H9 (cell line): ENCODE data around the gene PLAU. TPM values are rescaled to one million over a fixed set of nuclear protein-coding genes. Genes with fewer than 3 reads are reported as not detected.

Experiments used
- DNase-seq: peaks from one replicate; pipeline ENCODE4 v3.0.0-alpha.2; 2017
- H2AFZ ChIP-seq: one replicate; pipeline ENCODE4 v1.6.1; 2013; ENCODE audit warnings: mild to moderate bottlenecking, low read length, control low read depth, moderate library complexity
- H2AK5ac ChIP-seq: 2 replicates; pipeline ENCODE4 v1.6.1; 2013; ENCODE audit warnings: low read length, control low read depth, mixed read lengths; ENCODE audit not compliant: insufficient read length
- H2BK120ac ChIP-seq: one replicate; pipeline ENCODE4 v1.6.1; 2013; ENCODE audit warnings: low read depth, mild to moderate bottlenecking, low read length, control low read depth, inconsistent platforms; ENCODE audit not compliant: poor library complexity, severe bottlenecking
- H2BK12ac ChIP-seq: 2 replicates; pipeline ENCODE4 v1.6.1; 2013; ENCODE audit warnings: low read length, control low read depth, mixed read lengths, low read depth; ENCODE audit not compliant: insufficient read length
- H2BK15ac ChIP-seq: 2 replicates; pipeline ENCODE4 v1.6.1; 2013; ENCODE audit warnings: low read depth, low read length, control low read depth
- H2BK20ac ChIP-seq: one replicate; pipeline ENCODE4 v1.6.1; 2013; ENCODE audit warnings: low read depth, mild to moderate bottlenecking, low read length, control low read depth, inconsistent platforms; ENCODE audit not compliant: poor library complexity, severe bottlenecking
- H2BK5ac ChIP-seq: 2 replicates; pipeline ENCODE4 v1.6.1; 2013; ENCODE audit warnings: low read length, control low read depth, mixed read lengths; ENCODE audit not compliant: insufficient read length
- H3K14ac ChIP-seq: 2 replicates; pipeline ENCODE4 v1.6.1; 2013; ENCODE audit warnings: low read length, control low read depth; ENCODE audit not compliant: insufficient read depth
- H3K18ac ChIP-seq: 2 replicates; pipeline ENCODE4 v1.6.1; 2013; ENCODE audit warnings: low read depth, mild to moderate bottlenecking, mixed read lengths, low read length, control low read depth; ENCODE audit not compliant: insufficient read length
- H3K23ac ChIP-seq: 2 replicates; pipeline ENCODE4 v1.6.1; 2013; ENCODE audit warnings: low read length, control low read depth, mixed read lengths, low read depth; ENCODE audit not compliant: insufficient read length
- H3K23me2 ChIP-seq: 2 replicates; pipeline ENCODE4 v1.6.1; 2013; ENCODE audit warnings: low read depth, mild to moderate bottlenecking, mixed read lengths, low read length, control low read depth; ENCODE audit not compliant: insufficient read length, poor library complexity, severe bottlenecking
- H3K27ac ChIP-seq: 2 replicates; pipeline ENCODE4 v1.5.1; 2013; ENCODE audit warnings: low read length, control low read depth, mixed read lengths, low read depth; ENCODE audit not compliant: insufficient read length
- H3K27me3 ChIP-seq: 2 replicates; pipeline ENCODE4 v1.6.1; 2013; ENCODE audit warnings: low read length, control low read depth, inconsistent platforms; ENCODE audit not compliant: insufficient read depth
- H3K4ac ChIP-seq: 2 replicates; pipeline ENCODE4 v1.6.1; 2013; ENCODE audit warnings: low read depth, mild to moderate bottlenecking, control low read depth, inconsistent platforms, low read length, moderate library complexity
- H3K4me1 ChIP-seq: 2 replicates; pipeline ENCODE4 v1.6.1; 2013; ENCODE audit warnings: low read length, control low read depth, inconsistent platforms; ENCODE audit not compliant: insufficient read depth
- H3K4me2 ChIP-seq: 2 replicates; pipeline ENCODE4 v1.6.1; 2013; ENCODE audit warnings: low read length, control low read depth, mixed read lengths; ENCODE audit not compliant: insufficient read length, insufficient read depth
- H3K56ac ChIP-seq: 2 replicates; pipeline ENCODE4 v1.6.1; 2013; ENCODE audit warnings: low read depth, mild to moderate bottlenecking, mixed read lengths, low read length, control low read depth; ENCODE audit not compliant: insufficient read length
- H3K79me1 ChIP-seq: 2 replicates; pipeline ENCODE4 v1.6.1; 2013; ENCODE audit warnings: low read depth, mild to moderate bottlenecking, moderate library complexity, low read length, control low read depth, inconsistent platforms; ENCODE audit not compliant: insufficient read depth, poor library complexity, severe bottlenecking
- H3K79me2 ChIP-seq: 2 replicates; pipeline ENCODE4 v1.6.1; 2013; ENCODE audit warnings: low read length, control low read depth, inconsistent platforms; ENCODE audit not compliant: insufficient read depth
- H3K9ac ChIP-seq: 2 replicates; pipeline ENCODE4 v1.6.1; 2013; ENCODE audit warnings: low read length, control low read depth, mixed read lengths; ENCODE audit not compliant: insufficient read length; ENCODE audit errors: extremely low read depth
- H3K9me3 ChIP-seq: one replicate; pipeline ENCODE4 v1.6.1; 2013; ENCODE audit warnings: low read depth, low read length, inconsistent platforms; ENCODE audit not compliant: control insufficient read depth
- H3T11ph ChIP-seq: one replicate; pipeline ENCODE4 v1.6.1; 2013; ENCODE audit warnings: mild to moderate bottlenecking, low read length, control low read depth, inconsistent platforms
- H4K20me1 ChIP-seq: one replicate; pipeline ENCODE4 v1.6.1; 2013; ENCODE audit not compliant: control insufficient read depth, insufficient read length, insufficient read depth
- H4K5ac ChIP-seq: 2 replicates; pipeline ENCODE4 v1.6.1; 2013; ENCODE audit warnings: low read depth, mild to moderate bottlenecking, mixed read lengths, low read length, control low read depth; ENCODE audit not compliant: insufficient read length
- H4K8ac ChIP-seq: replicated peaks from 2 replicates; pipeline ENCODE4 v1.6.1; 2013; ENCODE audit warnings: low read length, control low read depth, mixed read lengths, low read depth; ENCODE audit not compliant: insufficient read length
- H4K91ac ChIP-seq: 2 replicates; pipeline ENCODE4 v1.6.1; 2013; ENCODE audit warnings: low read depth, mild to moderate bottlenecking, moderate library complexity, mixed read lengths, low read length, control low read depth; ENCODE audit not compliant: insufficient read length
- H3K27ac Mint-ChIP-seq, 3 experiments: 2 replicates in 2 of 3; 3 replicates in 1 of 3; pipeline ENCODE4 v1.8.0; 2020 to 2021; ENCODE audit warnings: mixed read lengths in 3 of 3, mild to moderate bottlenecking in 1 of 3, moderate library complexity in 1 of 3
- H3K27me3 Mint-ChIP-seq: 2 replicates; pipeline ENCODE4 v1.8.0; 2021; ENCODE audit warnings: low read depth, mild to moderate bottlenecking, moderate library complexity, mixed read lengths
- H3K36me3 Mint-ChIP-seq, 3 experiments: 2 replicates in 2 of 3; 3 replicates in 1 of 3; pipeline ENCODE4 v1.8.0; 2020 to 2021; ENCODE audit warnings: low read depth in 3 of 3, mixed read lengths in 3 of 3; ENCODE audit not compliant: insufficient read depth in 1 of 3
- H3K4me1 Mint-ChIP-seq, 2 experiments: 2 replicates each; pipeline ENCODE4 v1.8.0; 2020; ENCODE audit warnings: mixed read lengths in 2 of 2
- H3K4me3 Mint-ChIP-seq, 2 experiments: 2 replicates in 1 of 2; 3 replicates in 1 of 2; pipeline ENCODE4 v1.8.0; 2020 to 2021; ENCODE audit warnings: mild to moderate bottlenecking in 2 of 2, mixed read lengths in 2 of 2, moderate library complexity in 1 of 2
- H3K9me3 Mint-ChIP-seq, 2 experiments: 2 replicates in 1 of 2; 3 replicates in 1 of 2; pipeline ENCODE4 v1.8.0; 2020; ENCODE audit warnings: mild to moderate bottlenecking in 2 of 2, mixed read lengths in 2 of 2, moderate library complexity in 1 of 2
- WGBS: extraction: QIAGEN DNeasy Blood & Tissue Kit; methylation state at CpG from one replicate; pipeline ENCODE4 v1.1.7; 2013; ENCODE audit warnings: missing lambda C conversion rate, low lambda C conversion rate, mixed read lengths; ENCODE audit not compliant: insufficient read length; ENCODE audit errors: extremely low coverage; 5-methylcytosine and 5-hydroxymethylcytosine counted together
- total RNA-seq: library from RNA; stranded (reverse); gene quantifications from 2 replicates; pipeline ENCODE4 v1.2.1, GENCODE V29; 2021
- TF ChIP-seq, protein P1 (sequence below): fragments of 200-600 bp; sonication (generic); conservative IDR thresholded peaks from 3 replicates; pipeline ENCODE4 v1.8.0; 2021; ENCODE audit warnings: antibody characterized with exemption, mild to moderate bottlenecking

PLAU gene
- total RNA-seq, 1 experiment from 2014 or later, result 15.0 TPM

DNA sequence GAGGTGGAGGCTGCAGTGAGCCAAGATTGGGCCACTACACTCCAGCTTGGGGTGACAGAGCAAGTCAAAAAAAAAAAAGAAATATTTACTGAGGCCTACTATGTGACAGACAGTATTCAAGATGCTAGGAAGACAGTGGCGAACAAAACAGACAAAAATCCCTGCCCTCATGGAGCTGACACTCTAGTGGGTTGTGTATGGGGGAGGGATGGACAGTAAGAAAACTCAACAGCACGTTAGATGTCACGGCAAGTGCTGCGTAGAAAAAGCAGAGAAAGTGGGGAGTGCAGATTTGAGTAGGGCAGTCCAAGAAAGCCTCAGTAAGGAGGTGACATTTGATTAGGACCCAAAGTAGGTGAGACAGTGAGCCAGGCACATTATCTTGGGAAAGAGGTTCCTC is 46.7 kb upstream of the PLAU start:
- no peak overlapping the region for H2AK5ac ChIP-seq
- no peaks in the 10 kb centered on the region for H3K79me1 ChIP-seq
- H3K4me3 Mint-ChIP-seq, result 0 out of 5 replicates have a peak overlapping the region, but pooled peaks of 1 of the 2 experiments have one; percentile 11
- H3K4me1 Mint-ChIP-seq, result peaks cover 10 to 16% of the 10 kb centered on the region in 2 experiments
- H2BK15ac ChIP-seq, result no peak overlapping the region
- H3K18ac ChIP-seq, result no peak overlapping the region
- H3K9me3 Mint-ChIP-seq, result no peaks in the 10 kb centered on the region
- H2BK120ac ChIP-seq, result no peak overlapping the region
- no peak overlapping the region for H2BK5ac ChIP-seq
- no peak overlapping the region for H3K27ac ChIP-seq
- H3K14ac ChIP-seq, result no peak overlapping the region
- H3K36me3 Mint-ChIP-seq, result peaks cover 17 to 49% (median 27%) of the 10 kb centered on the region in 3 experiments; a peak in 6 of 7 replicates
- H3K4me1 ChIP-seq, result no peaks in the 10 kb centered on the region; the same call in 1 of the 2 replicates
- H4K5ac ChIP-seq, result no peak overlapping the region
- no peak overlapping the region for H3T11ph ChIP-seq
- no peak for DNase-seq
- no peaks in the 10 kb centered on the region for H3K23me2 ChIP-seq
- TF ChIP-seq, protein P1, sequence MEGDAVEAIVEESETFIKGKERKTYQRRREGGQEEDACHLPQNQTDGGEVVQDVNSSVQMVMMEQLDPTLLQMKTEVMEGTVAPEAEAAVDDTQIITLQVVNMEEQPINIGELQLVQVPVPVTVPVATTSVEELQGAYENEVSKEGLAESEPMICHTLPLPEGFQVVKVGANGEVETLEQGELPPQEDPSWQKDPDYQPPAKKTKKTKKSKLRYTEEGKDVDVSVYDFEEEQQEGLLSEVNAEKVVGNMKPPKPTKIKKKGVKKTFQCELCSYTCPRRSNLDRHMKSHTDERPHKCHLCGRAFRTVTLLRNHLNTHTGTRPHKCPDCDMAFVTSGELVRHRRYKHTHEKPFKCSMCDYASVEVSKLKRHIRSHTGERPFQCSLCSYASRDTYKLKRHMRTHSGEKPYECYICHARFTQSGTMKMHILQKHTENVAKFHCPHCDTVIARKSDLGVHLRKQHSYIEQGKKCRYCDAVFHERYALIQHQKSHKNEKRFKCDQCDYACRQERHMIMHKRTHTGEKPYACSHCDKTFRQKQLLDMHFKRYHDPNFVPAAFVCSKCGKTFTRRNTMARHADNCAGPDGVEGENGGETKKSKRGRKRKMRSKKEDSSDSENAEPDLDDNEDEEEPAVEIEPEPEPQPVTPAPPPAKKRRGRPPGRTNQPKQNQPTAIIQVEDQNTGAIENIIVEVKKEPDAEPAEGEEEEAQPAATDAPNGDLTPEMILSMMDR, result no peak
- no peak overlapping the region for H3K4ac ChIP-seq
- H4K91ac ChIP-seq, result no peak overlapping the region
- H2BK12ac ChIP-seq, result no peak overlapping the region
- no peaks in the 10 kb centered on the region for H3K9me3 ChIP-seq
- H3K9ac ChIP-seq, result no peak overlapping the region
- H3K23ac ChIP-seq, result no peak overlapping the region
- H3K27me3 Mint-ChIP-seq, result no peaks in the 10 kb centered on the region
- no peak overlapping the region for H4K8ac ChIP-seq
- H3K56ac ChIP-seq, result no peak overlapping the region
- H2AFZ ChIP-seq, result no peak overlapping the region
- peak overlapping the region in 1 of 3 experiments; percentile 56; a peak in 2 of 7 replicates for H3K27ac Mint-ChIP-seq
- WGBS, result no CpG with 5 or more reads among the region's 4 CpGs
- no peaks in the 10 kb centered on the region; the same call in 1 of the 2 replicates for H3K79me2 ChIP-seq
- no peak overlapping the region for H3K4me2 ChIP-seq
- no peak overlapping the region for H2BK20ac ChIP-seq
- H4K20me1 ChIP-seq, result no peaks in the 10 kb centered on the region
- H3K27me3 ChIP-seq, result no peaks in the 10 kb centered on the region
